Fibroblast of pulmonary artery (primary cell): Measurements from ENCODE around the gene CGRRF1.

Experiments
- DNase-seq: peaks from one replicate; pipeline ENCODE4 v3.0.0-alpha.2; 2010; ENCODE audit warnings: low read depth
- H3K4me3 ChIP-seq: replicated peaks from 2 replicates; pipeline ENCODE4 v1.5.1; 2011; ENCODE audit warnings: low read depth, mild to moderate bottlenecking, control low read depth, low read length, moderate library complexity
- TF ChIP-seq, protein P1 (sequence below): IDR thresholded peaks from 2 replicates; pipeline ENCODE4 v1.5.1; 2011; ENCODE audit warnings: mild to moderate bottlenecking, control low read depth, low read length, inconsistent platforms; ENCODE audit errors: missing control alignments

Gene CGRRF1

GRCh38 chr14:54584097-54584496 lies 74.4 kb downstream of the CGRRF1 start:
- TF ChIP-seq, protein P1, sequence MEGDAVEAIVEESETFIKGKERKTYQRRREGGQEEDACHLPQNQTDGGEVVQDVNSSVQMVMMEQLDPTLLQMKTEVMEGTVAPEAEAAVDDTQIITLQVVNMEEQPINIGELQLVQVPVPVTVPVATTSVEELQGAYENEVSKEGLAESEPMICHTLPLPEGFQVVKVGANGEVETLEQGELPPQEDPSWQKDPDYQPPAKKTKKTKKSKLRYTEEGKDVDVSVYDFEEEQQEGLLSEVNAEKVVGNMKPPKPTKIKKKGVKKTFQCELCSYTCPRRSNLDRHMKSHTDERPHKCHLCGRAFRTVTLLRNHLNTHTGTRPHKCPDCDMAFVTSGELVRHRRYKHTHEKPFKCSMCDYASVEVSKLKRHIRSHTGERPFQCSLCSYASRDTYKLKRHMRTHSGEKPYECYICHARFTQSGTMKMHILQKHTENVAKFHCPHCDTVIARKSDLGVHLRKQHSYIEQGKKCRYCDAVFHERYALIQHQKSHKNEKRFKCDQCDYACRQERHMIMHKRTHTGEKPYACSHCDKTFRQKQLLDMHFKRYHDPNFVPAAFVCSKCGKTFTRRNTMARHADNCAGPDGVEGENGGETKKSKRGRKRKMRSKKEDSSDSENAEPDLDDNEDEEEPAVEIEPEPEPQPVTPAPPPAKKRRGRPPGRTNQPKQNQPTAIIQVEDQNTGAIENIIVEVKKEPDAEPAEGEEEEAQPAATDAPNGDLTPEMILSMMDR, result no peak
- no peak overlapping the region for H3K4me3 ChIP-seq
- no peak for DNase-seq

DNA sequence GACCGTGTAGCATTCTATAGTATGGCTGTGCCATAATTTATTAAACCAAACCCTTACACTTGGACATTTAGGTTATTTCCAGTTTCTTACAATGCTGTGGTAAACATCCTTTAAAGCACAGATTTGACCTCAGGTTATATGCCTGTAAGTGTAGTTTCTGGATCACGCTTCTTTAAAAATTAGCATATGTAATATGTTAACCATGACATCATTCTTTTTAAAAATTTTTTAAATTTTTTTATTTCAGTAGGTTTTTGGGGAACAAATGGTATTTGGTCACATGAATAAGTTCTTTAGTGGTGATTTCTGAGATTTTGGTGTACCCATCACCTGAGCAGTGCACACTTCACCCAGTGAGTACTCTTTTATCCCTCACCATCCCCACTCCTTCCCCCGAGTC lies 75.5 kb downstream of the CGRRF1 start:
- TF ChIP-seq, protein P1, result no peak
- H3K4me3 ChIP-seq, result no peak overlapping the region
- no peak for DNase-seq
